ENCODE results near the gene PSTPIP2. TPM values are rescaled to one million over a fixed set of nuclear protein-coding genes. Genes with fewer than 3 reads are reported as not detected.

PSTPIP2 gene
- total RNA-seq, 1 donor from 2014 or later = 4.5 TPM

DNA sequence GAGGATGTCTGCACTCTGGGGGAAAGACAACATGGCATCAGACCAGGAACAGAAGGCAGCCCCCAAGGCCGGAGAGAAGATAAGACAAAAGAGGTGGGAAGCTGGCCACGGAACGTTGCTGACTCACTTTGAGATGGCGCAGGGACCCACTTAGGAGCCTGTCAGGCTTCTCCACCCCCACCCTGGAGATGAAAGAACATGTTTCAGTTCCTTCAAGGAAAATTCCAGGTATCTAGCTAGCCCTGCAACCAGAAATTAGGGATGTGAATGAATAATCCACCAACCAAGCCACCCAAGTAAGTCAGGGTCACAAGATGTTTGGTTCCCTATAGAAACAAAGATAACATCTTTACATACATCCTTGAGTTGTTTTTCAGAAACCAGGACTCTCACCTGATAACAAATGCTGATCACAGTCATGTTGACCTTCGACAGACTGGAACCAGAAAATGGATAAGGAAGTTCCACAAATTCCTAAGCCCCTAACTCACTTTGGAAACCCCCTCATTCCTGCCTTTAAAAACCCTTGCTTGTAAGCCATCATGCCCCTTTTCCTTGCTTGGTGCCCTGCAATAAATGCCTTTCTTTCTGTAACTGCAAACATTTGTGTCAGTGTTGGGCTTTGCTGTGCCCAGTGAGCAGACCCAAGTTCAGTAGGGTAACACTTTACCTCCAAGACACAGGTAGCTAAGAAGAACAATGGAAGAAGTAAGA lies 31.9 kb downstream of the PSTPIP2 start:
- Mint-ChIP-seq H3K27ac (ENCODE audit: unreplicated experiment) (no peak overlapping the region), H3K4me1 (ENCODE audit: unreplicated experiment) (peaks cover 6% of the 10 kb centered on the region), H3K4me3 (ENCODE audit: unreplicated experiment) (no peak overlapping the region), H3K27me3 (ENCODE audit: unreplicated experiment) (no peaks in the 10 kb centered on the region), H3K9me3 (ENCODE audit: unreplicated experiment) (no peaks in the 10 kb centered on the region), H3K36me3 (ENCODE audit: unreplicated experiment) (peaks cover 6% of the 10 kb centered on the region)
- TF ChIP-seq, protein P1, sequence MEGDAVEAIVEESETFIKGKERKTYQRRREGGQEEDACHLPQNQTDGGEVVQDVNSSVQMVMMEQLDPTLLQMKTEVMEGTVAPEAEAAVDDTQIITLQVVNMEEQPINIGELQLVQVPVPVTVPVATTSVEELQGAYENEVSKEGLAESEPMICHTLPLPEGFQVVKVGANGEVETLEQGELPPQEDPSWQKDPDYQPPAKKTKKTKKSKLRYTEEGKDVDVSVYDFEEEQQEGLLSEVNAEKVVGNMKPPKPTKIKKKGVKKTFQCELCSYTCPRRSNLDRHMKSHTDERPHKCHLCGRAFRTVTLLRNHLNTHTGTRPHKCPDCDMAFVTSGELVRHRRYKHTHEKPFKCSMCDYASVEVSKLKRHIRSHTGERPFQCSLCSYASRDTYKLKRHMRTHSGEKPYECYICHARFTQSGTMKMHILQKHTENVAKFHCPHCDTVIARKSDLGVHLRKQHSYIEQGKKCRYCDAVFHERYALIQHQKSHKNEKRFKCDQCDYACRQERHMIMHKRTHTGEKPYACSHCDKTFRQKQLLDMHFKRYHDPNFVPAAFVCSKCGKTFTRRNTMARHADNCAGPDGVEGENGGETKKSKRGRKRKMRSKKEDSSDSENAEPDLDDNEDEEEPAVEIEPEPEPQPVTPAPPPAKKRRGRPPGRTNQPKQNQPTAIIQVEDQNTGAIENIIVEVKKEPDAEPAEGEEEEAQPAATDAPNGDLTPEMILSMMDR (IDR thresholded peaks at IDR 0.05) = no peak
- no peak for DNase-seq (ENCODE audit: extremely low spot score, unreplicated experiment)

DNA sequence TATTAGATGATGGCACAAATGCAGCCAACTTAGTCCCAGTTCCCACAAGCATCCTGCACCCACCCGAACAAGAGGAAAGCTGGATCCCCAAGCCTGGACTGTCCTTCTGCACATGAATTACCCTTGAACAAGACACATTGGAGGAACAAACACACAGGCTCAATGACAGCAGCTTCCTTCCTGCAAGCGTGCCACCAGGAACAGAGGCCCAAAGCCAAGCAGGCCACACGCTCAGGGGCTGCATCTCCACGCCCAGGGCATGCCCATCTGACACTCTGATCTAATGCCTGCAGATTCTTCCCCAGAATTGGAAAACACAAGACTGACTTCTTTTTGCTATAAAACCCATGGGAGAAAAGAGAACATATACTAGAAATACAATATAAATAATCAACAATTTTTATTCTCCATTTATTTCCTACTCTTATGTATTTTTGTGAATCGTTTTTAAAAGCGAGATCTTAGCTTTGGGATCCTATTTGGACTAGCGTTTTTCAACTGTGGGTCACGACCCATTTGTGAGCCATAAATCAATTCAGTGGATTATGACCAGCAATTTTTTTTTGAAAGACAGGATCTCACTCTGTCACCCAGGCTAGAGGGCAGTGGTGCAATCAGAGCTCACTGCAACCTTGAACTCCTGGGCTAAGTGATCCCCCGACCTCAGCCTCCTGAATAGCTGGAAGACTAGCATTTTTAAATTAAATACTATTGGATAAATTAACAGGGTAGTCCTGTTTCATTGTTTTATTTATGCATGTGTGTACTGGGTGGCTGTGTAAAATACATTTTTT lies 34.4 kb downstream of the PSTPIP2 start:
- Mint-ChIP-seq H3K27me3 (ENCODE audit: unreplicated experiment) (no peaks in the 10 kb centered on the region), H3K4me1 (ENCODE audit: unreplicated experiment) (peaks cover 4% of the 10 kb centered on the region), H3K36me3 (ENCODE audit: unreplicated experiment) (peaks cover 4% of the 10 kb centered on the region), H3K27ac (ENCODE audit: unreplicated experiment) (no peak overlapping the region), H3K4me3 (ENCODE audit: unreplicated experiment) (no peak overlapping the region), H3K9me3 (ENCODE audit: unreplicated experiment) (no peaks in the 10 kb centered on the region)
- no peak for DNase-seq (ENCODE audit: extremely low spot score, unreplicated experiment)
- TF ChIP-seq, protein P1 (IDR thresholded peaks at IDR 0.05) = no peak

DNA sequence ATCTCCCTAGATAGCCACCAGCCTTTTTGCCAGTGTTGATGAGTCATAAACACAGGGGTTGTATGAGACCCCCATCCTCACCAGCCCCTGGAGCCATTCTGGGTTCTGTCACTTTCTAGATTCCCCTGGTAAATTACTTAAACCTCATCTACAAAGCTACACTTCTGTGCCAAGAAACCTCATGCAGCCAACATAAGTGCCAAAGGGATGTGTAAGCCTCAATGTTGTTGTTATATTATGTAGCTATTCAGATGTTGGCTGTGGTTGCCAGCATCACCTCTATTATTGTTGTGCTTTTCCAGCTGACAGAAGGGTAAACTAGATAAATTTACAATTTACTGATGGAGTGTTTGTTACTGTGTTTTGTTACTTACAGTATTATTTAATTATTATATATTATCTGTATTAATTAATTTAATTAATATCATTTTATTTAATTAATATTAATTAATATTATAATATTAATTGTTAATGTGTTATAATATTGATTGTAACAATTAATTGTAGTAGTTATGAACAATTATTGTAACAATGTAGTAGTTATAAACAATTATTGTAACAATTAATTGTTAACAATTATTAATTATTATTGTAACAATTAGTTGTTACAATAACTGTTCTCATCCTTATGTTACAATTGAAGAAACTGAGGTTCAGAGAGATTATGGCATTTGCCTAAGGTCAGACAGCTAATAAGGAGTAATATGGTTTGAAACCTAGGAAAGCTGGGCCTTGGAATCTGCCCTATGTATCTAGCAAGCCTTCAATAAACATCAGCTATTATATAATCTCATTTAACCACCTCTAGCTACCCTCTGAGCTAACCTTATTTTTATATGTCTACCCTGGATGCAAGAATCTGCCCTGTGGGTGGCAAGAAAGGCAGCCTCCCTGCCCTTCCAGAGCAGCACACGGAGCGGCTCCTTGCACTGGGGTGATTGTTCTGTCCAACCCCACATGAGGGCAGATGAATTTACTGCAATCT lies 36.1 kb downstream of the PSTPIP2 start:
- Mint-ChIP-seq H3K36me3 (ENCODE audit: unreplicated experiment) (peaks cover 4% of the 10 kb centered on the region), H3K27me3 (ENCODE audit: unreplicated experiment) (no peaks in the 10 kb centered on the region), H3K4me1 (ENCODE audit: unreplicated experiment) (peaks cover 2% of the 10 kb centered on the region), H3K27ac (ENCODE audit: unreplicated experiment) (no peak overlapping the region), H3K9me3 (ENCODE audit: unreplicated experiment) (peaks cover 3% of the 10 kb centered on the region), H3K4me3 (ENCODE audit: unreplicated experiment) (no peak overlapping the region)
- TF ChIP-seq, protein P1 (IDR thresholded peaks at IDR 0.05) = no peak
- DNase-seq (ENCODE audit: extremely low spot score, unreplicated experiment) = no peak

DNA sequence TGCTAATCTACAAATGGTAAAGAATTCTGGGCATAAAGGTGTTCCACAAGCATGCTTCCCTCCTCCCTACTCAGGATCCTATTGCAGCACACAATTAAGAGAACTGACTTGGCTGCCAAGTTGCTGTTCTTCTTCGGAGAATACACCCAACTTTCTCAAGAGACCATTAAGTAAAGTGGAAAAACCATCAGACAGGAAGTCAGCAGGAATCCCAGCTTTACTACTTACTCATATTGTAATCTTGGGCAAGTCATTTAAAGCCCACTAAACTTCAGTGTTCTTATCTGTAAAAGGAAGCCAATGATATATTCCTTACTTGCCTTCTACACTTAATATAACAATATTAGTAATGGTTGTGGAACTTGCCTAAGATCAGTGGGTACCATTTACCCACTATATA lies 37.8 kb downstream of the PSTPIP2 start:
- Mint-ChIP-seq H3K27ac (ENCODE audit: unreplicated experiment) (no peak overlapping the region), H3K9me3 (ENCODE audit: unreplicated experiment) (peaks cover 7% of the 10 kb centered on the region), H3K27me3 (ENCODE audit: unreplicated experiment) (no peaks in the 10 kb centered on the region), H3K4me3 (ENCODE audit: unreplicated experiment) (no peak overlapping the region), H3K36me3 (ENCODE audit: unreplicated experiment) (peaks cover under 1% of the 10 kb centered on the region), H3K4me1 (ENCODE audit: unreplicated experiment) (peaks cover 2% of the 10 kb centered on the region)
- DNase-seq (ENCODE audit: extremely low spot score, unreplicated experiment) = no peak
- TF ChIP-seq, protein P1 (IDR thresholded peaks at IDR 0.05) = no peak

All from osteocyte (in vitro differentiated cells).